Stomach smooth muscle (tissue), 2 donors: ENCODE measurements around the gene RND3.

Experiments
- H3K27ac ChIP-seq: one replicate; pipeline ENCODE4 v1.7.0; 2013; ENCODE audit warnings: mild to moderate bottlenecking, low read length, inconsistent platforms
- H3K27me3 ChIP-seq, 2 donors: one replicate each; pipeline ENCODE4 v1.7.0; 2013; ENCODE audit warnings: low read length in 2 of 2; ENCODE audit not compliant: insufficient read depth in 2 of 2, control insufficient read depth in 1 of 2
- H3K36me3 ChIP-seq, 2 donors: one replicate each; pipeline ENCODE4 v1.7.0; 2013; ENCODE audit warnings: low read length in 2 of 2; ENCODE audit not compliant: control insufficient read depth in 2 of 2, insufficient read depth in 2 of 2
- H3K4me1 ChIP-seq: one replicate; pipeline ENCODE4 v1.7.0; 2013; ENCODE audit warnings: low read length; ENCODE audit not compliant: control insufficient read depth, insufficient read depth
- H3K4me3 ChIP-seq, 2 donors: one replicate each; pipeline ENCODE4 v1.7.0; 2013; ENCODE audit warnings: low read length in 2 of 2
- H3K9ac ChIP-seq, 2 donors: one replicate each; pipeline ENCODE4 v1.7.0; 2013; ENCODE audit warnings: low read length in 2 of 2, mild to moderate bottlenecking in 1 of 2
- H3K9me3 ChIP-seq, 2 donors: one replicate each; pipeline ENCODE4 v1.7.0; 2013; ENCODE audit warnings: low read length in 2 of 2; ENCODE audit not compliant: control insufficient read depth in 2 of 2
- donor health status: healthy.
- donor health status: Pancreatic carcinoma.

Gene RND3

GRCh38 chr2:150466741-150467620 lies 20.5 kb downstream of the RND3 start:
- no peaks in the 10 kb centered on the region for H3K9me3 ChIP-seq
- peaks cover 4% of the 10 kb centered on the region for H3K4me1 ChIP-seq
- peak overlapping the region; percentile 25 for H3K27ac ChIP-seq
- H3K9ac ChIP-seq = peak overlapping the region in 1 of 2 donors; percentile 30
- H3K27me3 ChIP-seq = no peaks in the 10 kb centered on the region
- H3K4me3 ChIP-seq = peak overlapping the region; percentile 1 to 29
- peaks cover 15 to 28% of the 10 kb centered on the region in 2 donors for H3K36me3 ChIP-seq

GRCh38 chr2:150465703-150466569 lies 21.5 kb downstream of the RND3 start:
- H3K36me3 ChIP-seq = peaks cover 12 to 24% of the 10 kb centered on the region in 2 donors
- no peak overlapping the region for H3K4me3 ChIP-seq
- H3K27me3 ChIP-seq = no peaks in the 10 kb centered on the region
- H3K4me1 ChIP-seq = peaks cover 4% of the 10 kb centered on the region
- no peak overlapping the region for H3K27ac ChIP-seq
- no peaks in the 10 kb centered on the region for H3K9me3 ChIP-seq
- no peak overlapping the region for H3K9ac ChIP-seq

GRCh38 chr2:150464986-150465385 lies 22.5 kb downstream of the RND3 start:
- H3K4me1 ChIP-seq = peaks cover 4% of the 10 kb centered on the region
- no peak overlapping the region for H3K27ac ChIP-seq
- no peaks in the 10 kb centered on the region for H3K9me3 ChIP-seq
- no peak overlapping the region for H3K9ac ChIP-seq
- H3K4me3 ChIP-seq = no peak overlapping the region
- no peaks in the 10 kb centered on the region for H3K27me3 ChIP-seq
- peaks cover 4 to 15% of the 10 kb centered on the region in 2 donors for H3K36me3 ChIP-seq

- peaks cover 0 to 8% of the 10 kb centered on the region in 2 donors for H3K36me3 ChIP-seq
- H3K27ac ChIP-seq = no peak overlapping the region
- no peaks in the 10 kb centered on the region for H3K27me3 ChIP-seq
- no peak overlapping the region for H3K9ac ChIP-seq
- H3K4me1 ChIP-seq = peaks cover 4% of the 10 kb centered on the region
- no peak overlapping the region for H3K4me3 ChIP-seq
- no peaks in the 10 kb centered on the region for H3K9me3 ChIP-seq
These were observed 23.2 kb downstream of the RND3 start for GRCh38 chr2:150464270-150464669.

DNA sequence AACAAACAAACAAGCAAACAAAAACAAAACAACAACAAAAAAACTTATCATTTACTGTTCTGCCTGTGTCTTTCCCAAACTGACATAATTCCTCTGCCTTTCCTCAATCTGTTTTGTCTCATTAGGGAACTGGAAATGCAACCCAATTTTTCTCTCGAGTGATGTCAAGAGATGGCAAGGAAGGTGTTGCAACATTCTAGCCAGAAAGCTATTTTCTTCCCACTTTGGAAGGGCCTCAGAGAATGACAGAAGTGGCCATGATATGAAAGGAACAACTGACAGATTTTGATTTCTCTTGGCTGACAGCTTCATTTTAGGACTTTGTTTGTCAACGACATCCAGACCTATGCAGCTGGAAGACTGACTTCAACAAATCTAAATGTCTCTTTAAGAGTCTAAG lies 24.7 kb downstream of the RND3 start:
- Histone ChIP-seq H3K4me3 (no peak overlapping the region), H3K9ac (no peak overlapping the region), H3K4me1 (peaks cover 4% of the 10 kb centered on the region), H3K27ac (no peak overlapping the region), H3K9me3 (no peaks in the 10 kb centered on the region), H3K36me3 (no peaks in the 10 kb centered on the region), H3K27me3 (no peaks in the 10 kb centered on the region)

DNA sequence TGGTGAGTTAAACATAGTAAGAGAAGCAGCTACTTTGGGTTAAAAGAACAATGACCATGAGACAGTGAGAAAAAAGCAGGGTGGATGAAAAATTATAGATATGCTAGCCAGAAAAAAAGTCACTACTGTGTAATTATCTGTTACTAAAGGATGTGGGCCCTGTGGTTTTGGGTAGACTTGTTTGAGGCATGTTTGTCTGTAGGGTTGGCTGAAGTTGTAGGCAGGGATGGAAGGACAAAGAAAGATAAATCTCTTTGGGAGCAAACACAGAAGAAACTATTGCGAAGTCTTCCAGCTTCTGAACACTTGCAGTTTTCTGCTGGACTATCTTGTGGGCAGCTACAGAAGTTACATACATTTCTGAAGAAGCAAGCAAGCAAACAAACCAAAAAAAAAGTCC lies 28.2 kb downstream of the RND3 start:
- no peaks in the 10 kb centered on the region for H3K9me3 ChIP-seq
- no peaks in the 10 kb centered on the region for H3K36me3 ChIP-seq
- no peak overlapping the region for H3K27ac ChIP-seq

DNA sequence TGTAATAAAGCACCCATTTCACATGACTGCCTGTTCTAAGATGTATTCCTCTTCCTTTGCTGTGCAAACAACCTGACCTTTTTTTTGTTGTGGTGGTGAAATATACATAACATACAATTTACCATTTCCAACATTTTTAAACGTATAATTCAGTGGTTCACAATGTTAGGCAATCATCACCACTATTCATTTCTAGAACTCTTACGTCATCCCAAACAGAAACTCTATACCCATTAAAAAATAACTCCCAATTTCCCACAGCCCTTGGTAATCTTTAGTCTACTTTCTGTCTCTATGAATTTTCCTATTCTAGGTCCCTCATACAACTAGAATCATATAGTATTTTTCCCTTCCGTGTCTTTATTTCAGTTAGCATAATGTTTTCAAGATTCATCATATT lies 36.7 kb downstream of the RND3 start:
- no peak overlapping the region for H3K27ac ChIP-seq
- H3K4me1 ChIP-seq = no peaks in the 10 kb centered on the region
- no peaks in the 10 kb centered on the region for H3K36me3 ChIP-seq
- H3K9me3 ChIP-seq = no peaks in the 10 kb centered on the region
- no peak overlapping the region for H3K9ac ChIP-seq
- H3K27me3 ChIP-seq = no peaks in the 10 kb centered on the region
- H3K4me3 ChIP-seq = no peak overlapping the region

More for the DNA sequence above, 28.2 kb downstream of the RND3 start:
- Histone ChIP-seq H3K4me3 (no peak overlapping the region), H3K4me1 (no peaks in the 10 kb centered on the region), H3K9ac (no peak overlapping the region), H3K27me3 (no peaks in the 10 kb centered on the region)

DNA sequence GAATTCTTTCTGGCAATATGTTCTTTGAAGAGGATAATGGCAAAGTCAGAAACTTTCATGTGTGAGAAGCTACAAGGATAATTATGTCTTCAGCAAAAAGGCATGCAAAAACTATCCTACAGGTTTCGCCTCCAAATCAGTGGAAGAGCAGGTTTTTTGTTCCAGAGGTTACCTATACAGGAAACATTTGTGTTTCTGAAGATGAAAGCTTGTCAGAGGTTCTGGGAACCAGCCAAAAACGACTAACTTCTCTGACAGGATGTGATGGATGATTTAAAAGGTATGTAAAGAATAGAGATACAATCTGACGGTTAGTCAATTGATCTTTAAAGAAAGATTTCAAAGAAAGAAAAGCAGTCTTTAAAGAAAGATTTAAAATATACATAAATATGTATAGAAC lies 37.6 kb downstream of the RND3 start:
- H3K36me3 ChIP-seq = no peaks in the 10 kb centered on the region
- H3K9ac ChIP-seq = no peak overlapping the region
- no peaks in the 10 kb centered on the region for H3K9me3 ChIP-seq
- no peak overlapping the region for H3K4me3 ChIP-seq
- no peaks in the 10 kb centered on the region for H3K27me3 ChIP-seq
- H3K4me1 ChIP-seq = no peaks in the 10 kb centered on the region
- H3K27ac ChIP-seq = no peak overlapping the region

GRCh38 chr2:150445398-150445797 lies 42.1 kb downstream of the RND3 start:
- Histone ChIP-seq H3K4me3 (no peak overlapping the region), H3K9ac (no peak overlapping the region), H3K36me3 (no peaks in the 10 kb centered on the region), H3K4me1 (no peaks in the 10 kb centered on the region), H3K27me3 (no peaks in the 10 kb centered on the region), H3K27ac (no peak overlapping the region), H3K9me3 (no peaks in the 10 kb centered on the region)

- no peaks in the 10 kb centered on the region for H3K27me3 ChIP-seq
- no peak overlapping the region for H3K9ac ChIP-seq
- H3K4me1 ChIP-seq = no peaks in the 10 kb centered on the region
- H3K9me3 ChIP-seq = no peaks in the 10 kb centered on the region
- no peak overlapping the region for H3K27ac ChIP-seq
- H3K4me3 ChIP-seq = no peak overlapping the region
- no peaks in the 10 kb centered on the region for H3K36me3 ChIP-seq
These were observed 45.0 kb downstream of the RND3 start for GRCh38 chr2:150442484-150442883.
